Panc1 (cell line): ENCODE results near the gene NADSYN1. TPM values are rescaled to one million over a fixed set of nuclear protein-coding genes. Genes with fewer than 3 reads are reported as not detected.
A peak's percentile ranks its signal among the peaks of the same experiment; 100 is the strongest.

Experiments used
- ATAC-seq: fragments of 200-7000 bp; cut with Tn5 transposase; 2 replicates; pipeline ENCODE4 v1.9.1; 2020; ENCODE audit warnings: mild to moderate bottlenecking, moderate library complexity
- BruUV-seq: library from RNA; stranded (reverse); fragments of 400-500 nt; replicated peaks from 2 replicates; lab custom pipeline; 2021; lab: Mats Ljungman, UMichigan
- CTCF ChIA-PET: fragments of 300-600 bp; sonication (Branson Sonifier 250); formaldehyde crosslinking; loops from one replicate; lab custom pipeline; 2022; ENCODE audit warnings: antibody characterized with exemption; lab: Charles Lee
- POLR2A ChIA-PET: fragments of 300-600 bp; sonication (Branson Sonifier 250); formaldehyde crosslinking; loops from one replicate; lab custom pipeline; 2022; ENCODE audit warnings: antibody characterized with exemption; lab: Charles Lee
- DNase-seq: peaks from one replicate; pipeline ENCODE4 v3.0.0-alpha.2; 2010; ENCODE audit warnings: low read depth, low spot score
- H3K27ac ChIP-seq: 2 replicates; pipeline ENCODE4 v1.5.1; 2011; ENCODE audit warnings: mild to moderate bottlenecking, low read length, inconsistent platforms
- H3K27me3 ChIP-seq: fragments of 200-500 bp; sonication (Bioruptor generic); 2 replicates; pipeline ENCODE4 v1.6.0; 2014; ENCODE audit warnings: low read length, inconsistent platforms; ENCODE audit not compliant: control insufficient read depth, insufficient read depth
- H3K36me3 ChIP-seq: fragments of 200-500 bp; sonication (Bioruptor generic); 2 replicates; pipeline ENCODE4 v1.5.1; 2014; ENCODE audit warnings: inconsistent platforms, mild to moderate bottlenecking, low read length, moderate library complexity; ENCODE audit not compliant: control insufficient read depth, insufficient read depth
- H3K4me1 ChIP-seq: 2 replicates; pipeline ENCODE4 v1.5.1; 2011; ENCODE audit warnings: inconsistent platforms, mild to moderate bottlenecking, low read length, moderate library complexity; ENCODE audit not compliant: control insufficient read depth, insufficient read depth
- H3K4me3 ChIP-seq, 2 experiments: 2 replicates each; pipeline ENCODE4 v1.5.1; 2011 to 2012; ENCODE audit warnings: low read depth in 2 of 2, low read length in 2 of 2, mild to moderate bottlenecking in 2 of 2, inconsistent platforms in 1 of 2, moderate library complexity in 1 of 2
- H3K9me3 ChIP-seq: fragments of 200-500 bp; sonication (Bioruptor generic); 2 replicates; pipeline ENCODE4 v1.5.1; 2014; ENCODE audit warnings: low read depth, mild to moderate bottlenecking, inconsistent platforms, low read length, moderate library complexity; ENCODE audit not compliant: control insufficient read depth, insufficient read depth
- POLR2AphosphoS5 ChIP-seq: IDR thresholded peaks from 2 replicates; pipeline ENCODE4 v1.6.1; 2012; ENCODE audit warnings: mild to moderate bottlenecking, low read depth, low read length, moderate library complexity
- SIN3A ChIP-seq: IDR thresholded peaks from 2 replicates; pipeline ENCODE4 v1.6.1; 2012; ENCODE audit warnings: low read depth, mild to moderate bottlenecking, low read length, moderate library complexity, borderline replicate concordance; ENCODE audit not compliant: insufficient read depth
- TCF7L2 ChIP-seq: IDR thresholded peaks from 2 replicates; pipeline ENCODE4 v1.6.1; 2011; ENCODE audit warnings: mild to moderate bottlenecking, low read depth, low read length, inconsistent platforms
- in situ Hi-C: cut with HindIII; loops from 2 replicates; pipeline ENCODE4 v1.10.0; 2016; ENCODE audit warnings: low sequenced_read_pairs, low pct_unique_long_range_greater_than_20kb
- intact Hi-C: fragments of 100-400 bp; cut with micrococcal nuclease; formaldehyde crosslinking; loops from one replicate; pipeline ENCODE4 v1.10.0; 2022; ENCODE audit not compliant: unreplicated experiment
- total RNA-seq: library from RNA; stranded (reverse); gene quantifications from one replicate; pipeline ENCODE4 v1.2.1, GENCODE V29; 2021; ENCODE audit not compliant: unreplicated experiment
- TF ChIP-seq, protein P1 (sequence below): fragments of 450-650 bp; IDR thresholded peaks from 2 replicates; pipeline ENCODE4 v1.5.1; 2017; ENCODE audit warnings: mild to moderate bottlenecking
- TF ChIP-seq, protein P2 (sequence below), 2 experiments: IDR thresholded peaks; 2 replicates each; pipeline ENCODE4 v1.6.1; 2011 to 2012; ENCODE audit warnings: low read depth in 2 of 2, control low read depth in 1 of 2, low read length in 1 of 2, mild to moderate bottlenecking in 1 of 2, moderate library complexity in 1 of 2; ENCODE audit not compliant: insufficient read depth in 1 of 2

The NADSYN1 gene
- total RNA-seq, 1 experiment from 2014 or later, result 76.1 TPM

DNA sequence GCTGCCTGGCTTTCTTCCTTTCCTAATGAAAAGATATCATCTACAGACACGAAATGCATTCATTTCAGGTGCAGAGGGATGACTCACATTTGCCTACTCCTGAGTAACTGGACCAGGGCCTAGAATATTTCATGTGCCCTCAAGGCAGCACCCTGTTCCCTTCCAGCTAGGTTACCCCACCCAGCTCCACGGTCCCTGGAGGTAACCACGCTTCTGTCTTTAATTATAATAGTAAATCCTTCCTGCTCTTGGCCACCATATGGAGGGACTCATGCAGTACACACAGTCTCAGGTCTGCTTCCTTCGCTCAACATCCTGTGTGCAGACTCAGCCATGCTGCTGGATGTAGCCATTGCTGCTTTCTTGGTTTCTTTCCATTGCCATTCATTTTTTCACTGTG, 27.1 kb upstream of the NADSYN1 start:
- Histone ChIP-seq H3K4me1 (0 out of 2 replicates have a peak, but pooled peaks cover 4% of the 10 kb centered on the region), H3K27me3 (0 out of 2 replicates have a peak, but pooled peaks cover 2% of the 10 kb centered on the region), H3K4me3 (no peak overlapping the region), H3K27ac (no peak overlapping the region), H3K9me3 (no peaks in the 10 kb centered on the region), H3K36me3 (no peaks in the 10 kb centered on the region)
- BruUV-seq, result no TSS peak
- ChIA-PET CTCF (interaction anchor here (0.6 kb wide), 1 partner anchor 305 kb away, joined by 6 read pairs; no protein-coding TSS in a partner anchor), POLR2A (no interaction called here)
- no peak for DNase-seq
- in situ Hi-C loops (no loop called here), intact Hi-C loops (no loop called here)
- TF ChIP-seq SIN3A, result no peak
- ATAC-seq, result peak; percentile 56

DNA sequence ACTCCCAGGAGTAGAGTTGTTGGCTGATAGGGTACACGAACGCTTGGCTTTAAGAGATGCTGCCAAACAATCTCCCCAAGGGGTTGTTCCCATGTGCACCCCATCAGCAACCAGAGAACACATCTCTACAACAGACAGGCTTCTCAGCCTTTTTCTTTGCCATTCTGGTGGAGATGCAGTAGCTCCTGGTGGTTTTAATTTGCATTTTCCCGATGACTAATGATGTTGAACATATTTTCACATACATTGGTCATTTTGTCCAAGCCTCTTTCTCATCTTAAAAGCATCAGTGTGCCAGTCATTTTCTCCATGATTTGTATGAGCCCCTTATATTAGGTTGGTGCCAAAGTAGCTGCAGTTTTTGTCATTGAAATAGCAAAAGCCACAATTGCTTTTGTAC, 26.6 kb upstream of the NADSYN1 start:
- POLR2A ChIA-PET, result no interaction called here

More for the DNA sequence above, 26.6 kb upstream of the NADSYN1 start:
- intact Hi-C loops (no loop called here), in situ Hi-C loops (no loop called here)
- no peak for ATAC-seq
- no TSS peak for BruUV-seq
- no peak for DNase-seq
- TF ChIP-seq TCF7L2 (no peak), POLR2AphosphoS5 (no peak), SIN3A (no peak)
- TF ChIP-seq, protein P1, sequence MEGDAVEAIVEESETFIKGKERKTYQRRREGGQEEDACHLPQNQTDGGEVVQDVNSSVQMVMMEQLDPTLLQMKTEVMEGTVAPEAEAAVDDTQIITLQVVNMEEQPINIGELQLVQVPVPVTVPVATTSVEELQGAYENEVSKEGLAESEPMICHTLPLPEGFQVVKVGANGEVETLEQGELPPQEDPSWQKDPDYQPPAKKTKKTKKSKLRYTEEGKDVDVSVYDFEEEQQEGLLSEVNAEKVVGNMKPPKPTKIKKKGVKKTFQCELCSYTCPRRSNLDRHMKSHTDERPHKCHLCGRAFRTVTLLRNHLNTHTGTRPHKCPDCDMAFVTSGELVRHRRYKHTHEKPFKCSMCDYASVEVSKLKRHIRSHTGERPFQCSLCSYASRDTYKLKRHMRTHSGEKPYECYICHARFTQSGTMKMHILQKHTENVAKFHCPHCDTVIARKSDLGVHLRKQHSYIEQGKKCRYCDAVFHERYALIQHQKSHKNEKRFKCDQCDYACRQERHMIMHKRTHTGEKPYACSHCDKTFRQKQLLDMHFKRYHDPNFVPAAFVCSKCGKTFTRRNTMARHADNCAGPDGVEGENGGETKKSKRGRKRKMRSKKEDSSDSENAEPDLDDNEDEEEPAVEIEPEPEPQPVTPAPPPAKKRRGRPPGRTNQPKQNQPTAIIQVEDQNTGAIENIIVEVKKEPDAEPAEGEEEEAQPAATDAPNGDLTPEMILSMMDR, result no peak
- TF ChIP-seq, protein P2, sequence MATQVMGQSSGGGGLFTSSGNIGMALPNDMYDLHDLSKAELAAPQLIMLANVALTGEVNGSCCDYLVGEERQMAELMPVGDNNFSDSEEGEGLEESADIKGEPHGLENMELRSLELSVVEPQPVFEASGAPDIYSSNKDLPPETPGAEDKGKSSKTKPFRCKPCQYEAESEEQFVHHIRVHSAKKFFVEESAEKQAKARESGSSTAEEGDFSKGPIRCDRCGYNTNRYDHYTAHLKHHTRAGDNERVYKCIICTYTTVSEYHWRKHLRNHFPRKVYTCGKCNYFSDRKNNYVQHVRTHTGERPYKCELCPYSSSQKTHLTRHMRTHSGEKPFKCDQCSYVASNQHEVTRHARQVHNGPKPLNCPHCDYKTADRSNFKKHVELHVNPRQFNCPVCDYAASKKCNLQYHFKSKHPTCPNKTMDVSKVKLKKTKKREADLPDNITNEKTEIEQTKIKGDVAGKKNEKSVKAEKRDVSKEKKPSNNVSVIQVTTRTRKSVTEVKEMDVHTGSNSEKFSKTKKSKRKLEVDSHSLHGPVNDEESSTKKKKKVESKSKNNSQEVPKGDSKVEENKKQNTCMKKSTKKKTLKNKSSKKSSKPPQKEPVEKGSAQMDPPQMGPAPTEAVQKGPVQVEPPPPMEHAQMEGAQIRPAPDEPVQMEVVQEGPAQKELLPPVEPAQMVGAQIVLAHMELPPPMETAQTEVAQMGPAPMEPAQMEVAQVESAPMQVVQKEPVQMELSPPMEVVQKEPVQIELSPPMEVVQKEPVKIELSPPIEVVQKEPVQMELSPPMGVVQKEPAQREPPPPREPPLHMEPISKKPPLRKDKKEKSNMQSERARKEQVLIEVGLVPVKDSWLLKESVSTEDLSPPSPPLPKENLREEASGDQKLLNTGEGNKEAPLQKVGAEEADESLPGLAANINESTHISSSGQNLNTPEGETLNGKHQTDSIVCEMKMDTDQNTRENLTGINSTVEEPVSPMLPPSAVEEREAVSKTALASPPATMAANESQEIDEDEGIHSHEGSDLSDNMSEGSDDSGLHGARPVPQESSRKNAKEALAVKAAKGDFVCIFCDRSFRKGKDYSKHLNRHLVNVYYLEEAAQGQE (IDR thresholded peaks at IDR 0.05; ENCODE audit: insufficient read depth in 1 of 2, low read depth in 2 of 2, low read length in 1 of 2), result no peak
- H3K9me3 ChIP-seq, result no peaks in the 10 kb centered on the region
- H3K27ac ChIP-seq, result no peak overlapping the region
- 0 out of 2 replicates have a peak, but pooled peaks cover 2% of the 10 kb centered on the region for H3K27me3 ChIP-seq
- CTCF ChIA-PET, result interaction anchor here (0.6 kb wide), 1 partner anchor 306 kb away, joined by 6 read pairs; no protein-coding TSS in a partner anchor
- 0 out of 2 replicates have a peak, but pooled peaks cover 4% of the 10 kb centered on the region for H3K4me1 ChIP-seq
- H3K36me3 ChIP-seq, result no peaks in the 10 kb centered on the region
- no peak overlapping the region for H3K4me3 ChIP-seq
